ENCODE measurements around the gene CTPS2. TPM values are rescaled to one million over a fixed set of nuclear protein-coding genes. Genes with fewer than 3 reads are reported as not detected.

Gene CTPS2
- total and polyA plus RNA-seq, 2 donors (not counting 3 experiments of a cell fraction or from before 2014, with no cell fraction given) = 7.4 to 15.7 TPM

GRCh38 chrX:16737024-16737423, 24.6 kb upstream of the CTPS2 start:
- CTCF ChIA-PET = no interaction called here
- no peaks in the 10 kb centered on the region for H3K27me3 ChIP-seq (ENCODE audit: control insufficient read depth in 2 of 2, insufficient read depth in 2 of 2, low read length in 2 of 2)
- peaks cover 2% of the 10 kb centered on the region for H3K79me2 ChIP-seq (ENCODE audit: control insufficient read depth, insufficient read depth, low read length)
- H2AFZ ChIP-seq (ENCODE audit: low read depth, low read length) = no peak overlapping the region
- no TSS peak for BruUV-seq (replicated peaks)
- H4K20me1 ChIP-seq (replicated peaks; ENCODE audit: control insufficient read depth, extremely low read depth, insufficient read depth, low read length) = no peaks in the 10 kb centered on the region
- peaks cover 0 to 4% of the 10 kb centered on the region in 2 experiments for H3K36me3 ChIP-seq (ENCODE audit: control insufficient read depth in 2 of 2, extremely low read depth in 1 of 2, insufficient read depth in 2 of 2, low read length in 2 of 2)
- no peaks in the 10 kb centered on the region for H3K9me1 ChIP-seq (replicated peaks; ENCODE audit: control insufficient read depth, extremely low read depth, insufficient read depth, low read length)
- peaks cover 6% of the 10 kb centered on the region for H3K4me1 ChIP-seq (ENCODE audit: control insufficient read depth, extremely low read depth, insufficient read depth, low read length)
- no peak overlapping the region for H3K4me2 ChIP-seq (ENCODE audit: insufficient read depth, low read length)
- DNase-seq (ENCODE audit: low read depth, low spot score) (no peak), FAIRE-seq (no peak)
- H3K4me3 ChIP-seq (replicated peaks in 1 of 3; ENCODE audit: insufficient read depth in 1 of 3, low read depth in 1 of 3, low read length in 3 of 3) = no peak overlapping the region
- TF ChIP-seq CTCF (IDR thresholded peaks at IDR 0.05; ENCODE audit: extremely low read depth in 1 of 2, insufficient read depth in 1 of 2, low read depth in 1 of 2, low read length in 2 of 2) (no peak), MYC (IDR thresholded peaks at IDR 0.05; ENCODE audit: low read depth, low read length) (no peak), GATA2 (IDR thresholded peaks at IDR 0.05; ENCODE audit: insufficient read depth, insufficient read length, low read depth, low read length) (no peak), POLR2AphosphoS5 (IDR thresholded peaks at IDR 0.05; ENCODE audit: insufficient read depth, low read depth, low read length) (no peak), EZH2 (IDR thresholded peaks at IDR 0.05; ENCODE audit: borderline replicate concordance, low read depth, low read length, severe bottlenecking) (no peak), MAX (IDR thresholded peaks at IDR 0.05; ENCODE audit: insufficient read depth, insufficient read length) (no peak), FOS (IDR thresholded peaks at IDR 0.05; ENCODE audit: borderline replicate concordance, insufficient read depth, low read length) (no peak), JUN (IDR thresholded peaks at IDR 0.05; ENCODE audit: borderline replicate concordance, insufficient read depth, insufficient read length, low read depth) (no peak), POLR2A (IDR thresholded peaks at IDR 0.05; ENCODE audit: low read depth, low read length) (no peak)
- H3K27ac ChIP-seq (ENCODE audit: insufficient read depth, low read depth, low read length) = no peak overlapping the region
- POLR2A ChIA-PET = no interaction called here
- dilution Hi-C loops (cut with MboI; ENCODE audit: extremely low pct_ligation_motif_present, low sequenced_read_pairs) (no loop called here), intact Hi-C loops (cut with micrococcal nuclease) (no loop called here)
- no peaks in the 10 kb centered on the region for H3K9me3 ChIP-seq (replicated peaks; ENCODE audit: control insufficient read depth, insufficient read depth, low read length)
- no peak overlapping the region for H3K9ac ChIP-seq (replicated peaks; ENCODE audit: extremely low read depth, insufficient read depth, low read length)

Measured in endothelial cell of umbilical vein (primary cell).